Measurements from ENCODE around the gene SLC28A1. TPM values are rescaled to one million over a fixed set of nuclear protein-coding genes. Genes with fewer than 3 reads are reported as not detected.

SLC28A1 gene
- total RNA-seq, 3 donors from 2014 or later (not counting 1 experiment from before 2014, with no cell fraction given) = not detected

GRCh38 chr15:84856731-84857417 lies 27.6 kb upstream of the SLC28A1 start:
- ATAC-seq (no peak), DNase-seq (no peak)
- Histone ChIP-seq H3K27ac (ENCODE audit: low read length) (no peak overlapping the region), H3K4me1 (ENCODE audit: control insufficient read depth, insufficient read depth, low read length) (no peaks in the 10 kb centered on the region), H3K27me3 (ENCODE audit: control insufficient read depth, insufficient read depth, low read length) (no peaks in the 10 kb centered on the region), H3K36me3 (ENCODE audit: control insufficient read depth, insufficient read depth, low read length) (no peaks in the 10 kb centered on the region), H3K4me3 (ENCODE audit: low read length) (no peak overlapping the region), H3K9me3 (ENCODE audit: control insufficient read depth, insufficient read depth, low read length) (no peaks in the 10 kb centered on the region)
- Mint-ChIP-seq H3K27me3 (ENCODE audit: low read depth in 2 of 2) (no peaks in the 10 kb centered on the region), H3K9me3 (no peaks in the 10 kb centered on the region), H3K36me3 (no peaks in the 10 kb centered on the region), H3K4me3 (no peak overlapping the region), H3K27ac (peak overlapping the region in 1 of 2 donors; percentile 8), H3K4me1 (no peaks in the 10 kb centered on the region)
- WGBS (ENCODE audit: insufficient coverage) = 87% methylated on average over 14 of the region's 16 CpGs
- no peak for TF ChIP-seq CTCF (IDR thresholded peaks at IDR 0.05)
- intact Hi-C loops (cut with micrococcal nuclease) = no loop called here

GRCh38 chr15:84857418-84858004 lies 27.0 kb upstream of the SLC28A1 start:
- Histone ChIP-seq H3K36me3 (ENCODE audit: control insufficient read depth, insufficient read depth, low read length) (no peaks in the 10 kb centered on the region), H3K9me3 (ENCODE audit: control insufficient read depth, insufficient read depth, low read length) (no peaks in the 10 kb centered on the region), H3K4me1 (ENCODE audit: control insufficient read depth, insufficient read depth, low read length) (no peaks in the 10 kb centered on the region), H3K27ac (ENCODE audit: low read length) (no peak overlapping the region), H3K4me3 (ENCODE audit: low read length) (no peak overlapping the region), H3K27me3 (ENCODE audit: control insufficient read depth, insufficient read depth, low read length) (no peaks in the 10 kb centered on the region)
- 90% methylated on average over 15 of the region's 15 CpGs for WGBS (ENCODE audit: insufficient coverage)
- DNase-seq (no peak), ATAC-seq (no peak)
- Mint-ChIP-seq H3K27ac (peak overlapping the region in 1 of 2 donors; percentile 8), H3K36me3 (no peaks in the 10 kb centered on the region), H3K9me3 (no peaks in the 10 kb centered on the region), H3K4me3 (no peak overlapping the region), H3K4me1 (no peaks in the 10 kb centered on the region), H3K27me3 (ENCODE audit: low read depth in 2 of 2) (no peaks in the 10 kb centered on the region)
- TF ChIP-seq CTCF (IDR thresholded peaks at IDR 0.05) = no peak
- intact Hi-C loops (cut with micrococcal nuclease) = no loop called here

GRCh38 chr15:84858231-84858630 lies 26.2 kb upstream of the SLC28A1 start:
- H3K9me3 ChIP-seq (ENCODE audit: control insufficient read depth, insufficient read depth, low read length) = no peaks in the 10 kb centered on the region
- WGBS (ENCODE audit: insufficient coverage) = 90% methylated on average over 11 of the region's 11 CpGs
- no peaks in the 10 kb centered on the region for H3K4me1 Mint-ChIP-seq
- H3K27ac Mint-ChIP-seq = no peak overlapping the region
- DNase-seq (no peak), ATAC-seq (no peak)
- no peaks in the 10 kb centered on the region for H3K9me3 Mint-ChIP-seq
- no peak for TF ChIP-seq CTCF (IDR thresholded peaks at IDR 0.05)
- no peak overlapping the region for H3K27ac ChIP-seq (ENCODE audit: low read length)
- no peak overlapping the region for H3K4me3 ChIP-seq (ENCODE audit: low read length)
- H3K27me3 Mint-ChIP-seq (ENCODE audit: low read depth in 2 of 2) = no peaks in the 10 kb centered on the region
- H3K4me1 ChIP-seq (ENCODE audit: control insufficient read depth, insufficient read depth, low read length) = no peaks in the 10 kb centered on the region
- intact Hi-C loops (cut with micrococcal nuclease) = no loop called here
- H3K36me3 Mint-ChIP-seq = no peaks in the 10 kb centered on the region
- H3K36me3 ChIP-seq (ENCODE audit: control insufficient read depth, insufficient read depth, low read length) = no peaks in the 10 kb centered on the region
- no peak overlapping the region for H3K4me3 Mint-ChIP-seq
- no peaks in the 10 kb centered on the region for H3K27me3 ChIP-seq (ENCODE audit: control insufficient read depth, insufficient read depth, low read length)
